ENCODE results near the gene MCIDAS.

MCIDAS gene

GRCh38 chr5:55176176-55176818 lies 50.8 kb downstream of the MCIDAS start:
- ATAC-seq (ENCODE audit: low read depth) (peak; percentile 76), DNase-seq (ENCODE audit: low spot score) (peak; percentile 76)
- Histone ChIP-seq H3K27ac (ENCODE audit: poor library complexity, severe bottlenecking) (no peak overlapping the region), H3K4me1 (ENCODE audit: insufficient read depth, poor library complexity, severe bottlenecking) (peaks cover 16% of the 10 kb centered on the region), H3K36me3 (ENCODE audit: low read depth) (no peaks in the 10 kb centered on the region), H3K9me3 (ENCODE audit: severe bottlenecking) (no peaks in the 10 kb centered on the region), H3K4me3 (ENCODE audit: severe bottlenecking) (peak overlapping the region; percentile 22), H3K27me3 (ENCODE audit: insufficient read depth, poor library complexity, severe bottlenecking) (no peaks in the 10 kb centered on the region)
- TF ChIP-seq CTCF (IDR thresholded peaks at IDR 0.05; ENCODE audit: poor library complexity, severe bottlenecking): peak; percentile 30

- ATAC-seq (ENCODE audit: low read depth) (no peak), DNase-seq (ENCODE audit: low spot score) (no peak)
- H3K4me1 ChIP-seq (ENCODE audit: insufficient read depth, poor library complexity, severe bottlenecking): peaks cover 16% of the 10 kb centered on the region
- H3K4me3 ChIP-seq (ENCODE audit: severe bottlenecking): peak overlapping the region; percentile 22
- no peaks in the 10 kb centered on the region for H3K27me3 ChIP-seq (ENCODE audit: insufficient read depth, poor library complexity, severe bottlenecking)
- H3K9me3 ChIP-seq (ENCODE audit: severe bottlenecking): no peaks in the 10 kb centered on the region
- no peaks in the 10 kb centered on the region for H3K36me3 ChIP-seq (ENCODE audit: low read depth)
- no peak for TF ChIP-seq CTCF (IDR thresholded peaks at IDR 0.05; ENCODE audit: poor library complexity, severe bottlenecking)
- H3K27ac ChIP-seq (ENCODE audit: poor library complexity, severe bottlenecking): no peak overlapping the region
Measured at GRCh38 chr5:55175781-55176175, 51.3 kb downstream of the MCIDAS start.

- Histone ChIP-seq H3K36me3 (ENCODE audit: low read depth) (no peaks in the 10 kb centered on the region), H3K27me3 (ENCODE audit: insufficient read depth, poor library complexity, severe bottlenecking) (no peaks in the 10 kb centered on the region), H3K4me3 (ENCODE audit: severe bottlenecking) (peak overlapping the region; percentile 42), H3K9me3 (ENCODE audit: severe bottlenecking) (no peaks in the 10 kb centered on the region), H3K4me1 (ENCODE audit: insufficient read depth, poor library complexity, severe bottlenecking) (peaks cover 11% of the 10 kb centered on the region), H3K27ac (ENCODE audit: poor library complexity, severe bottlenecking) (no peak overlapping the region)
- ATAC-seq (ENCODE audit: low read depth): peak; percentile 6
- no peak for DNase-seq (ENCODE audit: low spot score)
- no peak for TF ChIP-seq CTCF (IDR thresholded peaks at IDR 0.05; ENCODE audit: poor library complexity, severe bottlenecking)
Measured at GRCh38 chr5:55173687-55174230, 53.4 kb downstream of the MCIDAS start.

GRCh38 chr5:55172937-55173686 lies 54.0 kb downstream of the MCIDAS start, which contains the start of gene CDC20B:
CDC20B (minus strand) TSS chr5:55173177; CDS start chr5:55173000, 177 bp downstream.
- TF ChIP-seq CTCF (IDR thresholded peaks at IDR 0.05; ENCODE audit: poor library complexity, severe bottlenecking): no peak
- H3K4me3 ChIP-seq (ENCODE audit: severe bottlenecking): peak within 1 kb of the TSS; percentile 42
- ATAC-seq (ENCODE audit: low read depth) (peak; percentile 60), DNase-seq (ENCODE audit: low spot score) (peak; percentile 69)
- H3K9me3 ChIP-seq (ENCODE audit: severe bottlenecking): no peaks in the 10 kb centered on the region
- peaks cover 11% of the 10 kb centered on the region for H3K4me1 ChIP-seq (ENCODE audit: insufficient read depth, poor library complexity, severe bottlenecking)
- H3K27me3 ChIP-seq (ENCODE audit: insufficient read depth, poor library complexity, severe bottlenecking): no peaks in the 10 kb centered on the region
- no peaks in the 10 kb centered on the region for H3K36me3 ChIP-seq (ENCODE audit: low read depth)
- no peak within 1 kb of the TSS for H3K27ac ChIP-seq (ENCODE audit: poor library complexity, severe bottlenecking)

Measured in RWPE2 (cell line).